Activated naive CD4-positive, alpha-beta T cell treated with anti-CD3 and anti-CD28 coated beads, Interleukin-2, amount 50 U/mL, for 72 hours (primary cell): ENCODE results near the gene TMEM30A. TPM values are rescaled to one million over a fixed set of nuclear protein-coding genes. Genes with fewer than 3 reads are reported as not detected.

ENCODE experiments used
- ATAC-seq, 2 donors: fragments of 150-1000 bp; cut with Tn5 transposase; 2 replicates each; pipeline ENCODE4 v1.10.0; 2021; ENCODE audit warnings: mild to moderate bottlenecking in 2 of 2, moderate library complexity in 2 of 2
- DNase-seq, 2 donors: peaks; one replicate each; pipeline ENCODE4 v3.0.0; 2021 to 2022; ENCODE audit warnings: low spot score in 2 of 2
- H3K27ac Mint-ChIP-seq, 2 donors: one replicate each; pipeline ENCODE4 v1.8.0; 2022; ENCODE audit warnings: mild to moderate bottlenecking in 2 of 2, mixed read lengths in 2 of 2
- H3K36me3 Mint-ChIP-seq, 2 donors: one replicate each; pipeline ENCODE4 v1.8.0; 2022; ENCODE audit warnings: mixed read lengths in 2 of 2
- H3K9me3 Mint-ChIP-seq, 2 donors: one replicate each; pipeline ENCODE4 v1.8.0; 2022; ENCODE audit warnings: mixed read lengths in 2 of 2
- total RNA-seq, 2 donors: library from RNA; stranded (reverse); gene quantifications; one replicate each; pipeline ENCODE4 v1.2.3, GENCODE V29; 2022

The TMEM30A gene
- total RNA-seq, 2 donors from 2014 or later = 52.3 to 228 TPM

- DNase-seq = no peak
- no peaks in the 10 kb centered on the region for H3K9me3 Mint-ChIP-seq
- no peak for ATAC-seq
- peak overlapping the region in 1 of 2 donors; percentile 97 for H3K27ac Mint-ChIP-seq
- H3K36me3 Mint-ChIP-seq = peaks cover 9 to 11% of the 10 kb centered on the region in 2 donors
Measured at GRCh38 chr6:75246386-75246785, 38.2 kb downstream of the TMEM30A start.

DNA sequence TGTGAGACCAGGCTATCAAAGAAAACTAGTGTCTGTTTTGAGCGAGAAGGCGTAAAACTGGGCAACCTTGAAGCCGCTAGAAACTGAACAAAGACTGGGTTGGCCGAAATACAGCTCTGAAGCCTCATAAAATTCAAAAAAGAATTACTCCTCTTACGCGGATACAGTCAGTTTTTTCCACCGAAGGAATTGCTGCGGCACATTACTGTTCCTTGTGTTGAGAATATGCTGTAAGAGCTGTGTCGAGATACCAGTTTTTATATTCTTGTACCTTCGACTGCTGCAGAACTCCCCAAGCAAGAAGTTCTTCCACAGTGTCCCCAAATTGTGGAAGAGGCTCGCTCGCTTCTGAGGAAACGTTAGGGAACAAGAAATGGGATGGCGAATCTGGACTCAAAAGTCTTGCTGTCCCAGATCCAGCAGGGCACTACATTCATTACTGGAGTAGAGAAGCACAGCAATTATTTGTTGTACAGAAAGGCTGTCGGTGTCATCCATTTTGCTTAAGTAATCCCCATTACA, 40.5 kb downstream of the TMEM30A start:
- Mint-ChIP-seq H3K27ac (peak overlapping the region; percentile 97 to 99), H3K9me3 (no peaks in the 10 kb centered on the region), H3K36me3 (peaks cover 15 to 28% of the 10 kb centered on the region in 2 donors)
- ATAC-seq = no peak
- no peak for DNase-seq

- Mint-ChIP-seq H3K36me3 (peaks cover 15 to 31% of the 10 kb centered on the region in 2 donors), H3K27ac (peak within 1 kb of the TSS; percentile 97 to 99), H3K9me3 (no peaks in the 10 kb centered on the region)
- ATAC-seq (peak; percentile 93 to 95), DNase-seq (peak; percentile 75 to 87)
Measured at GRCh38 chr6:75243333-75244062, 41.1 kb downstream of the TMEM30A start, which contains the start of gene COX7A2. TSS of gene COX7A2 (minus strand) at chr6:75243801. CDS start at chr6:75243734, 67 bp downstream.

DNA sequence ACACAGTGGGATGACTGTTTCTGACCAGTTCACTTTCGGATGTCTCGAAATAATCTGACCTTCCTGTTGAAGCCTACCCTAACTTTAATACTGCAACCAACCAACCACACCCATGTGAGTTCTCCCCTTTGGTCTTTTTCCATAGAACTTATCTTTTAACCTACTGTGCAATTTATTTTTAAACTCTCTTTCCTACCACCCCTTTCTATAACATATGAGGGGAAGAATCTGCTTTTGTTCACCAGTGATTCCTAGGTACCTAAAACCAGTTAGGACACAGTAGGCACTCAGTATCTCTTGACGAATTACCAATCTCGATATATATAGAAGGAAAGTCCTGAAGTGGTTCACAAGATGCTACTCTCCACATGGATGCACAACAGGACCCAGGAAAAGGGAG, 48.0 kb downstream of the TMEM30A start:
- H3K27ac Mint-ChIP-seq = peak overlapping the region in 1 of 2 donors; percentile 46
- H3K9me3 Mint-ChIP-seq = no peaks in the 10 kb centered on the region
- ATAC-seq (no peak), DNase-seq (no peak)
- H3K36me3 Mint-ChIP-seq = peaks cover 10 to 23% of the 10 kb centered on the region in 2 donors

DNA sequence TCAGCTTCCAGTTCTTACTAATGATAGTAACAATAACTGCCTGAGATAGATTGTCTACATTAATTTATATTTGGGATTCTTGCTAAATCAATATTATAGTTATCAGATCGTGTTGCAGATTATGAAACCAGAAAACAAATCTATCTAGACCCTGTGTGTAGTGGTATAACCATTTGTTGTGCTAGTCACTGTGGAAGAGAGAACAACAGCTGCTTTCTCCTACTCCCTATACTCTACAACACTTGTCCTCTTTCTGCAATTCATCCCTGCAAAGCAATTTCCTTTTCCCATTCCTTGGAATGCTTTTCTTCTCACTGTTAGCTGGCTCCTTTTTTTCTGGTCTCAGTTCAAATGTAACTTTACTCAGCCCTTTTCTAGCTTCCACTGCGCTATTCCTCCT, 49.3 kb downstream of the TMEM30A start:
- DNase-seq (no peak), ATAC-seq (no peak)
- H3K9me3 Mint-ChIP-seq = no peaks in the 10 kb centered on the region
- H3K27ac Mint-ChIP-seq = peak overlapping the region; percentile 11 to 50
- peaks cover 10 to 12% of the 10 kb centered on the region in 2 donors for H3K36me3 Mint-ChIP-seq

- DNase-seq (no peak), ATAC-seq (no peak)
- Mint-ChIP-seq H3K27ac (no peak overlapping the region), H3K36me3 (peaks cover 5% of the 10 kb centered on the region in 2 donors), H3K9me3 (no peaks in the 10 kb centered on the region)
Measured at GRCh38 chr6:75234126-75234865, 50.3 kb downstream of the TMEM30A start.

DNA sequence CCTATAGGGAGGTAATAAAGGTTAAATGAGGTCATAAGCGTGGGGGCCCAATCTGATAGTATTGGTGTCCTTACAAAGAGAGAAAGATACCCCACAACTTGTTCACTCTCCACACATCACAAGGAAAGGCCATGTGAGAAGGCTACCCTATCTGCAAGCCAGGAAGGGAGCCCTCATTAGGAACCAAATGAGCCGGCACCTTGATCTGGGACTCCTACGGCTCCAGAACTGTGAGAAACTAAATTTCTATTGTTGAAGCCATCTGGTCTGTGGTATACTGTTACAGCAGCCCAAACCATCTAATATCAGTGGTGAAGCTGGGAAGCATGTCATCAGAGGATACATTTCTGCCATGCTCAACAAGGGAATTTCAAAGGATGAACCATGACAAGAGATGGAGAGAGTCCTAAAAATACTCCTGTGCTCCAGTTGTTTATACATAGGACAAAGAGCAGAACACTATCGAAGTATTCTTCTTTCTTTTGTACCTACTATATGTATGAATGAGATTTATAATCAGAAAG, 51.4 kb downstream of the TMEM30A start:
- ATAC-seq (no peak), DNase-seq (no peak)
- H3K36me3 Mint-ChIP-seq = peaks cover 0 to 4% of the 10 kb centered on the region in 2 donors
- H3K27ac Mint-ChIP-seq = no peak overlapping the region
- no peaks in the 10 kb centered on the region for H3K9me3 Mint-ChIP-seq

DNA sequence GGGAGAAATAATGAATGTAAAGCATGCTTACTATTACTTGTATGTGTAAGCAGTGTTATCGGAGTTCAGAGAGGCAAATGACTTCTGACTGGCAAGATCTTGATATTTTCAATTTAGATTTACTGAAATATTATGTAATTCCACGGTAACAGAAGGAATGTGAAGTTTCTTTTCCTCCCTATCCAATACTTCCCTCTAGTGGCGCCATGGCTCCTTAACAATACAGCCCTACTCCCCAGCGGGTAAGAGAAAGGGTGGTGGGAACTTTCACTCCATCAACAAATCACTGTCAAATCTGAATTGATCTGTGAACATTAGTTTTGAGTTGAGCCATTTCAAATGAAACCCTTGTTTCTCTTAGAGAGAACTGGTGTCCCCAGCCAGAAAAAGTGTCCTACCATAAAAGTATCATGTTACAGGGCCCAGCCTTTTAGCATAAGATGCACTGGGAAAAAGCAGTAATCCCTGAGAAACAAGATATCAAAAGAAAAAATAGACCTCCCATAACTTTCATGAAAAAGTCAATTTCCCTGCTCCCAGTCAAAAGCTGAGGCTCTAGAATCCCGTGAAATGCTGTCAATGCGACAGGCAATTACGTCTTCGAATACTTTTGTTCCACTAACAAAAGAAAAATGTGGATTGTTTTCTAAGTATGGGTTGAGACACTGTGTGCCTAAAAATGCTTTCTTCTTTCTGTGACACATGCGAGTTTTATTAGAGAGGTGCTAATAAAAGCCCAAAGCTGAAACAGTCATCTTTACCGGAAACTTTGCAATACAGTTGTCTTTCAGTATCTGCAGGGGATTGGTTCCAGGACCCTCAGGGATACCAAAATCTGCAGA, 53.9 kb downstream of the TMEM30A start:
- Mint-ChIP-seq H3K36me3 (no peaks in the 10 kb centered on the region), H3K9me3 (no peaks in the 10 kb centered on the region), H3K27ac (no peak overlapping the region)
- ATAC-seq = peak; percentile 37 to 48
- DNase-seq = no peak

GRCh38 chr6:75224303-75224926, 60.2 kb downstream of the TMEM30A start:
- H3K27ac Mint-ChIP-seq = no peak overlapping the region
- no peaks in the 10 kb centered on the region for H3K36me3 Mint-ChIP-seq
- ATAC-seq = no peak
- no peaks in the 10 kb centered on the region for H3K9me3 Mint-ChIP-seq
- no peak for DNase-seq

GRCh38 chr6:75223428-75223827, 61.2 kb downstream of the TMEM30A start:
- no peak overlapping the region for H3K27ac Mint-ChIP-seq
- no peaks in the 10 kb centered on the region for H3K9me3 Mint-ChIP-seq
- no peaks in the 10 kb centered on the region for H3K36me3 Mint-ChIP-seq
- ATAC-seq (no peak), DNase-seq (no peak)

DNA sequence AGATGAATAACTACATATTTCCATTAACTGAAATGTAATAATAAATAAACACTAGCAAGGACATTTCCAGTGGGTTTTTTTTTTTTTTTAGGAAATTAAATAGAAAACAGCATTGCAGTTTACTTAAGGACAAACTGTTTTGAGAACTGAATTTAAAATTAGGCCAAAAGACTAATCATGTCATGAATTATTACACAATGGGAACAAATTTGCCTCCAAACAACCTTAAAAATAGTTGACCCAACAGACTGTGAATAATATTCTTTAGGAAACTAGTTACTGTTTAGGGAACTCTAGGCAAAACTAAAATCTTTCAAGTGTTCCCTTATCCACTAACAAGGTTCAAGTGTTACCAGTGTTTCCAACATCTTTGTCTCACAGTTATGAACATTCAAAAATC, 62.3 kb downstream of the TMEM30A start:
- no peaks in the 10 kb centered on the region for H3K36me3 Mint-ChIP-seq
- no peak overlapping the region for H3K27ac Mint-ChIP-seq
- DNase-seq = no peak
- ATAC-seq = no peak
- no peaks in the 10 kb centered on the region for H3K9me3 Mint-ChIP-seq

DNA sequence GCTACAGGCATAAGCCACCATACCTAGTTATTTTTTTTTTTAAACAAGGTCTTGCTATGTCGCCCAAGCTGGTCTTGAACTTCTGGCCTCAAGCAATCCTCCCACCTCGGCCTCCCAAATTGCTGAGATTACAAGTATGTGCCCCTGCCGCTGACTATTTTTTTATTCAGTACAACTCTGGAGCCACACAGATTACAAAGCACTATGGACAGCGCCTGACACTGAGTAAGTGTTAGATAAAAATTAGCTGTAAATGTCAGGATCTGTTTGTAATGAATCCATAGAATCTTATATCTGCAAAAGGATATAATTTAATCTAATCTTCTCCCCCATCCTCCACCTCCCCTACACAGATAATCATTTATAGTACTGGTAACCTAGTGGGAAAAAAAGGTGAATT, 63.5 kb downstream of the TMEM30A start:
- DNase-seq (no peak), ATAC-seq (no peak)
- H3K36me3 Mint-ChIP-seq = no peaks in the 10 kb centered on the region
- no peak overlapping the region for H3K27ac Mint-ChIP-seq
- H3K9me3 Mint-ChIP-seq = no peaks in the 10 kb centered on the region

- H3K36me3 Mint-ChIP-seq = no peaks in the 10 kb centered on the region
- H3K27ac Mint-ChIP-seq = no peak overlapping the region
- H3K9me3 Mint-ChIP-seq = no peaks in the 10 kb centered on the region
- no peak for DNase-seq
- no peak for ATAC-seq
Measured at GRCh38 chr6:75220357-75220756, 64.2 kb downstream of the TMEM30A start.

- ATAC-seq = no peak
- DNase-seq = no peak
- no peaks in the 10 kb centered on the region for H3K9me3 Mint-ChIP-seq
- no peak overlapping the region for H3K27ac Mint-ChIP-seq
- no peaks in the 10 kb centered on the region for H3K36me3 Mint-ChIP-seq
Measured at GRCh38 chr6:75219263-75219662, 65.3 kb downstream of the TMEM30A start.

GRCh38 chr6:75217193-75217592, 67.4 kb downstream of the TMEM30A start:
- H3K9me3 Mint-ChIP-seq = no peaks in the 10 kb centered on the region
- no peak overlapping the region for H3K27ac Mint-ChIP-seq
- no peaks in the 10 kb centered on the region for H3K36me3 Mint-ChIP-seq
- DNase-seq (no peak), ATAC-seq (peak in 1 of 2 donors; percentile 71)

DNA sequence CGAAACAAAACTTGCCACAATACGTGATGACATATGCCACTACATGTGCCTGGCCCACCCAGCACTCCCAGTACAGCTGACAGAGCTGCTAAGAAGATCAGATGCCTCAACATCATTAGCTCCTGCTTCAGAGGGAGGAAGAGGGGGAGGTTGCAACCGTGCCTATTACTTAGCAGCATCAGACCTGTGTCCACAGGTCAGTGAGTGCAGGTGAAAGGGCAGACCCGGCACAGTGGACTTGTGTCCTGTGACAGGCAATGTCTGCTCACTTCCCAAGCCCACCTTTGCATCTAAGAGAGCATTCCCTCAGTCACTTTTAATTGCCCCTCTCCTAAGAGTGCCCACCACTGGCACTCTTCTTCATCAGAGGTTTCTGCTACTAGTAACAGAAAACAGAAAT, 69.3 kb downstream of the TMEM30A start:
- Mint-ChIP-seq H3K36me3 (no peaks in the 10 kb centered on the region), H3K27ac (no peak overlapping the region), H3K9me3 (no peaks in the 10 kb centered on the region)
- DNase-seq (no peak), ATAC-seq (no peak)
